Measurements from ENCODE around the gene LEO1.

The LEO1 gene

DNA sequence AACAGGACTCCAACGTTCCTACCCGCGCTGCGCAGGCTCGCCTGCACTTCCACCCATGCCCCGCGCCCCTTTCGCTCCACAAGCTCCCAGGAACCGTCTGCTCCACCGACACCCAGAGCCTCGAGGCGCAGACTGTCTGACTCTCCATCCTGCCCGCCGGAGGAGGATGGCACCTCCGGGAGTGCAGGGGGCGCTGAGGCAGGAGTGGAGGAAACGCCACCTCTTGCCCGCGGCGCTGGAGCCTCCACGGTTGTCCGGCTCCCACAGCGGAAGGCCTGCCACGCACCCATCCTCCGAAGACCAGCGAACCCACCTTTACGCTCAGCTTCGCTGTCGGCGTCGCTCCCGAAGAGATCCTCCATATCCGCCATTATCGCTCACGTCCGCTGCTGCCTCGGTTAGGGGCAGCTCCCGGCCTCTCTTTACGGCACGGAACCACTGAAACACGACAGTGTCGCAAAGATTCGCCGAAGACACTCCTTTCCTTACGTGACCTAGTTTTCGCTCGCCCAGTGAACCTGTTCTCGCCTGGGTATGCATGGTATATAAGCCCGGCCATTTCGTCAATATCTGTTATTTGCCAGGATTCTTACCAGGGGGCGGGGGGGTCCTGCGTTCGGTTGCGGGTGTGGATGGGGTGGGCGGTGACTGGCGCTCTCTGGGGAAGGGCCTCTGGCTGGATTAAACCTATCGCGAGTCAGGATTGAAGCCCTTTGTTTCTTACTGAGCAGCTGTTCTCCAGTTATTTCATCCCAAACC, at the start of gene LEO1:
Gene LEO1, minus strand, starts transcription at position 404 of the 759 bp plus-strand sequence. Its CDS starts 33 bp downstream, at position 371.
- no peak for FAIRE-seq

DNA sequence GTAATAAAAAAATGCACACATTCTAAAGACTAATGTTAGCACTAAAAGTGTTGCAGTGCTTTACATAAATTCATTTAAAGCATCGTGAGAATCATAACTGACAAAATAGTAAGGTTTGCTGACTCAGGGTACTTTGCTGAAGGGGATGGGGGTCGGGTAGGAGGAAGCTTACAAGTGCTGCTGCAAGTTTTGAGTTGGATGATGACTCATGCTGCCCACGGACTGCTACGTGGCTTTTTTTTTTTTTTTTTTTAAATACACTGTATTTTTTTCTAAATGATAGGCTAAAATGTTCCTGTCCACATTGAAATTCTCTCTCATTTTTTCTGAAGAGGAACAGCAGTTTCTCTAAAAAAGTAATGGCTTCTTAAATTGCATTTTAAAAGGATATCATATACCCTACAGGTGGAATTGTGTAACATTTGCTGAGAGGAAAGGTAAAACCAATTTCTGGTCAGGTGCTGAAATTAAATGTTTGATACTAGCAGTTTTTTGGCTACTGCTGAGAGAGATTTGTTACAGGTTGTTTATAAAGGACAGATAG, 49.6 kb upstream of the LEO1 start:
- no peak for FAIRE-seq

DNA sequence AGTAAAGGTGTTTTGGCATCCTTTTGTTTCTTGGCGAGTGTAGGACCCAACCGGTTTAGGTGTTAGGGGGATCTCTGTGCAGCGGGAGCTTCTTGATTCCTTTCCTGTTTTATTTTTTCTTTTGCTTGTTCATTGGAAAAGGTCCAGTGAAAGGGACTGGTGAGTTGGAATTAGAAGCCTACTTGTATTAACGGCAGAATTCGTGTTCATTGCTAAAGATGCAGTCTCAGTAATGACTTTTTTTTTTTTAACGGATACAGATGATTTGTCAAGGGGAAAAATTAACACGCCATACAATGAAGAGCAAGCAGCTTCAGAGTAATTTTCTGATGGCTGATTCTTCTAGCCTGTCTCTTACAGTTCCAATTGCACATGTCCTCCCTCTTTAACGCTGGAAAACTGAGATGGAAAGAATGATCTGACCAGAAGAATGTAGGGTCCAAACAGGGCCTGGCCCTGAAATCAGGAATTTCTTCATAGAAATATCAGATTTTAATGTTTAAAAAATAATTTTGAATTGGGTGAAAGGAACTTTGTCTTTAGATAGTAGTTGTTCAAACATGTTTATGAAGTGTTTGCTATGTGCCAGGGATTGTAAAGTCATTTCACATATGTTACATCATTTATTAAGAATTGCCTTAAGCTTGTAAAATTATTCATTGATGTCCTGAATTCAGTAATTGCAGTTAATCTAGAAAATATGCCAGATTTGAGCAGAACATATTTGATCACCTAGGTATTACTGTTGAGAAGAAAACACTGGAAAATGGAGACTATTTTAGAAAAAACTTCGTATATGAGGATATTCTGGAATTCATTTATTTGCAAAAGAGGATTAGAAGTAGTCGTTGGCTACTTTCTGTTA, 48.9 kb upstream of the LEO1 start:
- FAIRE-seq, result no peak

DNA sequence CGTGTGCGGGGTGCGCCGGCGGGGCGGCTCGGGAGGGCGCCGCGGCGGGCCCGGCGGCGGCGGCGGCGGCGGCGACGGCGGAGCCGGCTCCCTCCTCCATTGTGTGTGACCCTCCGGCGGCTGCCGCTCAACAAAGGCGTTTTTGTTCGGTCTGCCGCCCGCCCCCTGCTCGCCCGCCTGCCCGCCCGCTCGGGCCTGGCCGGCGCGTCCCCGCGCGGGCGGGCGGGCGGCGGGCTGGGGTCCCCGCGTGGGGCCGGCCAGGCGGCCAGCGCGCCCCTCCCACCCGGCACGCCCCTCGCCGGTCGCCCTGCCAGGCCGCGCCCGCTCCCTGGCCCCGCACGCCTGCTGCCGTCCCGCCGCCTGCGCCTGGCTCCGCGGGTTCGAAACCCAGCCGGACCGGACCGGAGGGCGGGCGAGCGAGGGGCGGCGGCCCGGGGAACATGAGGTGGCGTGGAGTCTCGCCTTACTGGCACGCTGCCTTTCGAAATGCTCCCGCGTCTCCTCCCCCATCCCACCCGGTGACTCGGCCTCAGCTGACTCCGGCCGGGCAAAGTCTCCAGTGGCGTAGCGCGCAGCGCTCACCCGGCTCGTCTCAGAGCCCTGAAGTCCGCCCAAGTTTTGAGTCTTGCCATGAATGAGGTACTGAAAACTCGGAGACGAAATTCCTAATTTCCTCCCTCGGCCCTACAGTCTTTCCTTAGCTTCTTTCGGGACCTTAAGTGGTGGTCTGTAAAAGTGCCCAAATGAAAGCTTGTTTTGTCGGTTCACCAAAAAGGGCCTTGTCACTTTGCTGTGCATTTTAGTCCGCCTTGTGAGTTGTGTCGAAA, 48.0 kb upstream of the LEO1 start:
- FAIRE-seq, result no peak

DNA sequence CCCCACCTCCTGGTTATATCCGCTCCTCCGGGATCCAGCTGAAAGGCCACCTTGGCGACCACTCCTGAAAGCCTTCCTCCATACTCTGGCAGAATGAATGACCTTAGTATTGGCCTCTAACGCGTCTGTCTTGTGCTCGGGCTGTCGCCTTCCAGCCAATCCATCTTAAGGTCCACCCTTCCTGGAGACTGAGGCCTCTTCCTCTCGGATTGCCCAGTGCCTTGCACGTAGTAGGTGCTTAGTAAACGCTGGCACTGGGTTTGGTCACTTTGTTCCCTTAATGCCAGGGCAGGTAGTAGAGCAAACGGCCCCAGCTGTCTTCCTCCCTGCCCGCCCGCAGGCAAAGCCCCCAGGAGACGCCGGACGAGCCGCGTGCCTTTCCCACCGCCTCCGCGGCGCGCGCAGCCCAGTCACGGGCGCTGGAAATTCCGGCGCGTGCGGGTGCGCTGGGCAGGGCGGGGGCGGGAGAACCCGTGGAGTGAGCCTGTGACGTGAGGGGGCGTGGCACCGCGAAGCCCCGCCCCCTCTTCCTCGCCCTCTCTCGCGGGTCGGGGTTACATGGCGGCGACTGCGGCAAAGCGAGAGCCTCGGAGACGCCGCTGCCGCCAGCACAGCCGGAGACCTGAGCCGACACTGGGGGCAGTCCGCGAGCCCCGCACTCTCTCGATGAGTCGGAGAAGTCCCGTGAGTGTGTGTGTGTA, 47.3 kb upstream of the LEO1 start, which contains the start of gene MAPK6:
Gene MAPK6, plus strand, starts transcription at position 527 of the 701 bp plus-strand sequence. CDS start 27,242 bp downstream, outside the sequence.
- FAIRE-seq, result no peak

DNA sequence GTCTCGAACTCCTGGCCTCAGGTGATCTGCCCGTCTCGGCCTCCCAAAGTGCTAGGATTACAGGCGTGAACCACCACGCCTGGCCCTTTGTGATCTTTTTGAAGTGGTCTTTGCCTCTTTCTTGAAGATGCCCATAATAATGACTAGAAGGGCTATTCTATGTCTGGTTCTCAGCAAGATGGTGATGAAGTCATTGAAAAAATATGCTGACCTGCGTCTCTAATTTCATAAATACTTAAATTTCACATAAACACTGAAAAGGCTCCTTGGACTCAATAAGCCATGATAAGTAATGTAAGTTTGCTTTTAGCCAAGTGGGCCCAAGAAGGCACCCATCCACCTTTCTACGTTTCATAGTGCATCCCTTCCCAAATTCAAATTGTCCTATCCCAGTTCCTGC, 46.7 kb upstream of the LEO1 start:
- FAIRE-seq, result no peak

DNA sequence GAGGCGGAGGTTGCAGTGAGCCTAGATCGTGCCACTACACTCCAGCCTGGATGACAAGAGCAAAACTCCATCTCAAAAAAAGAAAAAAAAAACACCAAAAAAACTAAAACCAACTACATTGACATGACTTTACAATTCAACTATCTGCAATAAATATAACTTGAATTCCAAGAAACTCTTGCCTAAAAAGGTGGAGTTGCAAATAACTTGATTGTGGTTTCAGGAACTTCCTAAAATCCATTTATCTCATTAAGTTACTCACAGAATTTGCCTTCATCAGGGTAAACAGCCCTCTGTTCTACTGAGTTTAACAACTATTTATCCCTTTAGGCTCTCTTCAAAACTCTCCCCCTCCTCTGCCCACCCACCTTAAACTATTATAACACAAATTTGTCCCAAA, 44.7 kb upstream of the LEO1 start:
- no peak for FAIRE-seq

DNA sequence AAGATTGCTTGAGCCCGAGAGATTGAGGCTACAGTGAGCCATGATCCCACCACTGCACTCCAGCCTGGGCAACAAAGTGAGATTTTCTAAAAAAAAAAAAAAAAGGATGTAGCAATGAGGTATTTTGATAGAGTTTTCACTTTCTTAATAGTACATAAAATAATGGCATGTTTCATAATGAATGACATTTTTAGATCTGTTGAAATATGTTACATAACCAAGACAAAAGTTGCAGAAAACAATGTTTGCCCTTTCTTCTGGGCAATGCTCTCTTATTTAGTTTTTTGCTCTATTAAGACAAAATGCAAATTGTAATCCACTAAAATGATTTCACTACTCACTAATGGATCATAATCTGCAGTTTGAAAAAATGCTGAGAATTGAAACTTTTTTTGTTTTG, 43.0 kb upstream of the LEO1 start:
- no peak for FAIRE-seq

DNA sequence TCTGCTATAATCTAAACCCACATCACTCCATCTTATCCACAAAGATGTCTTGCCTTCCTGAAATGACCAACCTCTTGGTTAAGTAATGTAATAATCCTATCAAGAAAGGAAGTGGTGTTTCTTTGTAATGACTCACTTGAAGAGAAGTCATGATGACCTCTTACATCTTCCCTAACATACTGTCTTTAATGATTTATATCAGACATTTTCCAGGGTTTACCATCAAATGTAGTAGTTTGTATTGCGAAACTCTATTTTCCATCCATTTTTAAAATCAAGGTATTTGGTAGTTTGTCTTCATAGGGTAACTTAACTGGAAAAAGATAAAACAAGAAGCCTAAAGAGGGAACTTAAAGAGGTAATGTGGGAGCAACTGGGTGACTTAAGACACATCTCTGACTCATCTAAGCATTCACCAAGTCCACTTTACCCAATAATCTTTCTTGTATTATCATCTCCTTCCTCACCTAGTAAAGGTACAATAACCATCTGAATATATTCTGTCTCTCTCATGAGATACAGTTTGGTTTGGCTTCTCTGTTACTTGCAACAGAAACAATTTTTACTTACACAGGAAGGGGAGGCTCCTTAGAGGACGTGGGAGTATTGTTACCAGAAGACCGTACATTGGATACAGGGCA, 41.7 kb upstream of the LEO1 start:
- FAIRE-seq, result no peak

DNA sequence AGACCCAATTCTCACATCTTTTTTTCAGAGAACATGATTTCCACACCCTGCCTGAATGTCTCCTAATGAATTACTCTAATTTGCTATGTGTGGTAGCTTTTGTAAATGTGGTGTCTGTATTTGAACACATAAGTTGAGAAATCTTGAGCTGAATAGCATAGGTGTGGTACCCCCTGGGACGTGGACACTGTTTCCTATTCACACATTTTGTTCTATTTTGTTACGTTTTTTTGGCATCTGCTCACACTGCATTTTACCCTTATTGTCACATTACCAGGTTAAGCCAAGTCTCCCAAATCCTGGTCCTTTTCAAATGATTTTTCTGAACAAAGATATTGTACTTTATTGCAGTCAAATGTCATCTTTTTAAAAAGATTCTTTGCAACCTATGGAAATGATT, 40.6 kb upstream of the LEO1 start:
- no peak for FAIRE-seq

DNA sequence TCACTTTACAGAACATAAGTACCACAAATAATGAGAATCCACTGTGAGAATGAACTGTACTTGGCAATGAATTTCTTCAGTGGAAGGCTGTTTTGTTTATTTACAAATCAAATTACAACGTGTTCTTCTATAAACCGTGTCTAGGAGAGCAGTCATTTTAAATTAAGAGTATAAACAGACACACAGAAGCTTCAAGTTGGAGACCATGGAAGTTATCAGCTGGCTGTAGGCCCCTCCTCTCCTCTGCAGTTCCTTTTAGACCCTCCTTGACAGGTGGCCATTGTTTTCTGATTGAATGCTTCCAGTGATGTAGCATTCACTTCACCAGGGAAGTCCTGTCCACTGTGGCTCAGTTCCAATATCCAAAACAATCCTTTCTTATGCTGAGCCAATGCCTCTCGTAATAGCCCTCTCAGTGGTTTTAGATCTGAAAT, 40.1 kb upstream of the LEO1 start:
- no peak for FAIRE-seq

DNA sequence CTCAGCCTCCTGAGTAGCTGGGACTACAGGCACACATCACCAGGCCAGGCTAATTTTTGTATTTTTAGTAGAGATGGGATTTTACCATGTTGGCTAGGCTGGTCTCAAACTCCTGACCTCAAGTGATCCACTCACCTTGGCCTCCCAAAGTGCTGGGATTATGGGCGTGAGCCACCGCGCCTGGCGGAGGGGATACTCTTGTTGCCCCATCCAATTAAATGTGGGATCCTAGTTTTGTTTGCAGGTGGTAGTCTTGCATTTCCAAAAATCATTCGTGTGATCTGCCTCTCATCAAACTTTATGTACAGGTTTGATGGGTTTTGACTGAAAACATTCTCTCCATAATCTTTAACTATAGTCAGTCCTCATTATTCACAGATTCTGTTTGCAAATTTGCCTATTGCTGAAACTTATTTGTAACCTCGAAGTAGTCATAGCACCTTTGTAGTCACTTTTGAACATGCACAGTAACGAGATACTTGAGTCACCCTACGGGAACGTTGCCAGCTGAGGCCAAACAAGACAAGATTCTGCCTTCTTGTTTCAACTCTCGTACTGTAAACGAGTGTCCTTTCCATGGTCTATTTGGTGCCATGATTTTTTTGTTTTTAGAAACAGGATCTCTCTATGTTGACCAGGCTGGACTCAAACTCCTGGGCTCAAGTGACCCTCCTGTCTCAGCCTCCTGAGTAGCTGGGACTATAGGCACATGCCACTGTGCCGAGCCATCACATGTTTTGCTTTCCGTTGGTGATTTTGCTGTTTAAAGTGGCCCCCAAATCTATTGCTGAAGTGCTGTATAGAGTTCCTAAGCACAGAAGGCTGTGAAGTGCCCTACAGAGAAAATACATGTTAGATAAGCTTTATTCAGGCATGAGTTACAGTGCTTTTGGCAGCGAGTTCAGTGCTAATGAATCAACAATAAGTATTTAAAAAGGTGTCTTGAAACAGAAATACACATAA, 39.3 kb upstream of the LEO1 start:
- no peak for FAIRE-seq

DNA sequence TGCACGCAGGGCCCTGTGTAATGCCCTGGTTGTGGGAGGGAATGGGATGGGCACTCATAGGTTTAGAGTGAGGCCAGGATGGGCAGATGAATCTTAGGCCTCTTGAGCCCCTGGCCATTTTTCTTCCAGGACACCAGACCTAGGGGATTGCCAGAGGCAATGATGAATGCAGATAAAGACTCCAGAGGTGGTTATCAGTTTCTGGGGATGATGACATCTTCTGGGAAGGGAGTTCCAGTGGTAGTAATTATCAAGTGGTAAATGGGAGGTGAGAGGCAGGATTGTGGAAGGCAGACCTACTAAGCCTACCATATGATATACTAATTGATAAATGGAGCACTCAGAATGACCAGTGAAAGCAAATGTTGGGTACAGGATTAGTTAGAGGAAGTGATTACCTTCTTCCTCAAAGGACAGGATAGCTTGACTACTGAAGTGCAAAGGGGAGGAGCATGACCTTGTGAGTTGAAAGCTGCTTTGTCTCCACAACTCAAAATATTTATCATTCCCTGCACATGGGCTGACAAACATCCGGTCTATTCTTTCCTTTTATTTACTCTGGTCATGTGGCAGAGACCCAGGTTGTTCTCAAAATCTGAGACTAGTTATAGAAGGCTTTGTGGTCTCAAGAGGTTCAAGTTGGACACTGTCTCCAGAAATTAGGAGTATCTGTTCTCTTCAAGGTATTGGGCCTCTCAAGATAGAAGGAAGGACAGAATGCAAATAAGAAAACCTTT, 37.3 kb upstream of the LEO1 start:
- no peak for FAIRE-seq

DNA sequence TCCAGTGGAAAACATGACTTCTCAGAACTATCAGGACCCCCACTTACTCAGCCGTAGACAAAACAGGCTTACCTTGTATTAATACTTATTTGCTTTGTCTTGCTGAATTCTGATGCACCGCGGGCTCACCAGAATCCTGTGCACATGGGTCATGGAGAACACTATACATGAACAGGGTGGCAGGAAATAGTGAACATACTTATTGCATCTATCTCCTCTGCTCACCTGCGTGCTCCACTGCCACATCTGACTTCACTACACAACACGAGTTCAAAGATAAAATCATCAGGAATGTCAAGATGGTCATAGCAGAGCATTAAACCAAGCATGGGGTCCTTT, 36.8 kb upstream of the LEO1 start:
- no peak for FAIRE-seq

DNA sequence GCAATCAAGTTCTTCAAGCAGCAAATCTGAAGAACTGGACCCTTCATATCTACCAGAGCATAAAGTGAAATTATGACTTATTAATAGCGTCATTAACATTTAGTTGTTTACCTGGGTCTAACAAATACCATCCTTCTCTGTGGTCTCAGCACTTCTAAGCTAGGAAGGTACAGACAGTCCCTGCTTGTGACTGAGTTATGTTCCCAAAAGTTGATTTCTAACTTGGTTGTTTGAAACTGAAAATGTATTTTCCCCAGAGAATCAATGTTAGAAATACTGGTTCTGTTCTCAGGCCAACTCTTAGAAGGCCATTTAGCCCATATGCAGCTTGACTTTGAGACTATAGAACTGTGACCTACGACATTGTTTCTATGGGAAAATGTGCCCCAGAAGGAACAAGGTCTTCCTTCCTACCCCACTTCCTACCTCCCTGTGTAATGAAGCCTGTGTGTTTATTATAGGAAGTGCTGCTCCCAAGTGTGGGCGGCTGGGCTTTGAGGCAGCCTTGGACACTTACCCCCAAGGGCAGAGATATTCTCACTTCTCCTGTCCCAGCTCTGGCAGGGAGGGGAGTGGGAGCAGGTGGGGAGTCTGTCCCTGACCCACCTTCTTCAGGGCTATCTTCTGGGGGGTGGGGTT, 35.2 kb upstream of the LEO1 start:
- FAIRE-seq, result no peak

DNA sequence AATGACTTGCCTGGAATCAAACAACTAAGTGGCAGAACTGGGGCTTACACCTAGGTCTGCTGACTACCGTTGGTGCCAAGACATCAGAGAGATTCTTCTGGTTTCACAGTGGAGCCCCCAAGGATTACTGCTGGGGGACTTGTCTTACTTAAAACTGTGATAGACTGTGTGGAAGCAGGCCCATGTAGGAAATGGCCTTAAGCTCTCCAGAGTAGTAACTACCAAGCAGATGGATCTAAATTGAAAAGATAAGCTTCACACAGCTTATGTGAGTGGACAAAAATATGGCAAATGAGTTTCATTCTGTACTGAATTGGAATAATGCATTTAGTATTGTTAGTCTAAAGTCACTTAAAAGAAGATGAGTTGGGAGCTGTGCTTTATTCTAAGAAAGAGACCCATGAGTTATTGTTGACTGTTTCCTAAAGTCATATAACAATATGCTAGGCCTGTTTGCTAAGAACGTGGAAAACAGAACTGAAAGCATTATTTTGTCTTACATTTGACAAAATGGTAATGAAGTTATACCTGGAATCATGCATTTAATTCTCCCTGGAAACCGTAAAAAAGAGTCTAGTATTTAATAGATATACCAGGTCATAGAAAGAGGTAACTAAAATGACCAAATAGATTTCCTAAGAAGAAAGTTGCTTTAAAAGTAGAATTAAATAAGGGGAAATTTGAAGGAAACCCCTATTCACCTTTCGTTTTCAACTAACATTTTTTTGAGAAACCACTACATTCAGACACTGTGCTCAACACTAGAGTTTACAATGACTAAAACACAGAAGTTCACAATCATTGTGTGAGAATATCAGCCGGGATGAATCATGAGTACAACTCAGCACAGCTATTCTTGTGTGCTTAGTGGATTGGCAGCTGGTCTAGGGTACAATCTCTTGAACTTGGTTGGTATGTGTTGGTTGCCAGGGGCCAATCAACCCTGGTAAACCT, 34.4 kb upstream of the LEO1 start:
- no peak for FAIRE-seq

DNA sequence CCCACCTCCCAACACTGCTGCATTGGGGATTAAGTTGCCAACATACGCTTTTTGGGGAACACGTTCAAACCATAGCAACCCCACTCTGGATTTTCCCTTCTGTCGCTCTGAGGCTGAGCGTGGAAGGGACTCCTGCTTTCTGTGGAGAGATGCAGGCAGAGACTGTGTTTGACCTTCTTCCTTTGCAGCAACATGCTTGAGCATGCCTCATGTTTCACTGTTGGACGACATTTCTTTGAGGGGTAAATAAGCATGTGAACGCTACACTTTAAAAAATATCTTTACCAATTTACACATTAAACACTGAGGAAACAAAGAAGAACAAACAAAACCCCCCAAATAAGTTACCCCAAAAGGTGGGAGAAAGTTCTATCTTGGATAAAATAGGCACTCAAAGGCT, 33.2 kb upstream of the LEO1 start:
- no peak for FAIRE-seq

DNA sequence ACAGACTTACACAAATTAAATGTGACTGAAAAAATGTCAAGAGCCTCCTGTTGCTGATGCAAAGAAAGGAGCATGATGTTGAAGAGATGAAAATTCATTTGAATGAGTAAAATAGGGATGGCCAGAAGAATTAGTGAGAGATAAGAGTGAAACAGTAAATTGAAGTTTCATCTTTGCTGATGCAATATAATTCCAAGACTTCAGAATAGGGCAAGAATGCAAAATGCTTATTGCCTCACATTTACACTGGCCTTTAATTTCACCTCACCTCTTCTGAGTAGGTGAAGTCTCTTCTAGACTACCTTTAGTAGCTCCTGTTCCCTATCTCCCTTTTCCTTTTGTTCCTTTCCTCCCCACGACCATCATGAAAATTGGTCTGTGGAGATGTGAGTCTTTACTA, 32.1 kb upstream of the LEO1 start:
- FAIRE-seq, result no peak

Data from islet of Langerhans (tissue), 1 donor.